Measurements from ENCODE around the gene MKKS. TPM values are rescaled to one million over a fixed set of nuclear protein-coding genes. Genes with fewer than 3 reads are reported as not detected.

The MKKS gene
- total and polyA plus RNA-seq, 10 of the 15 experiments (the other 5 are each of a cell fraction or from before 2014, with no cell fraction given) = 4.3 to 17.9 (median 7.7) TPM

DNA sequence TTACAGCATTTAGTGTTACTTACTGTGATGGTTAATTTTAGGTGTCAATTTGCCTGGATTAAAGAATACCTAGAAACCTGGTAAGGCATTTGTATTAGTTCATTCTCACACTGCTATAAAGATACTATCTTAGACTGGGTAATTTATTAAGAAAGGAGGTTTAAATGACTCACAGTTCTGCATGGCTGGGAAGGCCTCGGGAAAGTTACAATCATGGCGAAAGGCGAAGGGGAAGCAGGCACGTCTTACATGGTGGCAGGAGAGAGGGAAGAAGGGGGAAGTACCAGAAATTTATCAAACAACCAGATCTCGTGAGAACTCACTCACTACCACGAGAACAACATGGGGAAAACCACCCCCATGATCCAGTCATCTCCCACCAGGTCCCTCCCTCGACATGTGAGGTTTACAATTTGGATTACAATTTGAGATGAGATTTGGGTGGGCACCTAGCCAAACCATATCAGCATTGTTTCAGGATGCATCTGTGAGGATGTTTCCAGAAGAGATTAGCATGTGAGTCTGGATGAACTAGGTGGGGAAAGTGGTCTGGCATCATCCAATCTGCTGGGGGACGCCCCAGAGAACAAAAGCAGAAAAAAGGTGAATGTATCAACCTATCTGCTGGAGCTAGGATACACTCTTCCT lies 76.8 kb downstream of the MKKS start:
- Histone ChIP-seq H3K36me3 (ENCODE audit: control insufficient read depth in 2 of 2, insufficient read depth in 2 of 2, low read length in 1 of 2) (no peaks in the 10 kb centered on the region), H3K9me3 (replicated peaks; ENCODE audit: control insufficient read depth, insufficient read depth, low read length) (no peaks in the 10 kb centered on the region; the same call in 2 of the 3 replicates), H3K4me3 (no peak overlapping the region), H3K27ac (ENCODE audit: control insufficient read depth, insufficient read depth) (no peak overlapping the region), H2AFZ (ENCODE audit: control insufficient read depth, low read depth, low read length) (no peak overlapping the region), H3K4me2 (ENCODE audit: control insufficient read depth, insufficient read depth) (no peak overlapping the region), H4K20me1 (ENCODE audit: control insufficient read depth, insufficient read depth) (no peaks in the 10 kb centered on the region), H3K27me3 (replicated peaks in 1 of 2; ENCODE audit: control insufficient read depth in 2 of 2, insufficient read depth in 2 of 2, low read length in 1 of 2) (no peaks in the 10 kb centered on the region), H3K4me1 (ENCODE audit: control insufficient read depth, insufficient read depth, low read length) (no peaks in the 10 kb centered on the region), H3K9ac (ENCODE audit: control insufficient read depth, insufficient read depth, low read length) (no peak overlapping the region), H3K79me2 (ENCODE audit: control insufficient read depth, insufficient read depth, low read length) (no peaks in the 10 kb centered on the region)
- in situ Hi-C loops (cut with MboI) = no loop called here
- DNase-seq (ENCODE audit: low read depth, low spot score) (no peak), ATAC-seq (no peak), FAIRE-seq (no peak)
- no TSS peak for BruUV-seq (replicated peaks)
- RAD21 ChIA-PET (ENCODE audit: unreplicated experiment) = interaction anchor here (1.0 kb wide), 1 partner anchor 40 kb away, joined by 3 read pairs; no protein-coding TSS in a partner anchor
- SMC1A ChIA-PET (ENCODE audit: uncharacterized antibody, unreplicated experiment) = interaction anchor here (0.7 to 8.8 kb wide), 5 partner anchors 8 to 120 kb away, joined by 3 to 103 read pairs (median 6); no protein-coding TSS in a partner anchor
- intact Hi-C loops (cut with micrococcal nuclease; ENCODE audit: unreplicated experiment) = no loop called here
- TF ChIP-seq ETV6 (conservative IDR thresholded peaks at IDR 0.05 in 1 of 2, IDR thresholded peaks at IDR 0.05 in 1 of 2; ENCODE audit: borderline replicate concordance in 1 of 2, low read depth in 1 of 2) (no peak), CTCF (IDR thresholded peaks at IDR 0.05 in 2 of 3, conservative IDR thresholded peaks at IDR 0.05 in 1 of 3; ENCODE audit: control insufficient read depth in 2 of 3, extremely low read depth in 1 of 3, insufficient read depth in 1 of 3, low read depth in 3 of 3, low read length in 3 of 3) (no peak), IKZF2 (IDR thresholded peaks at IDR 0.05) (peak in 1 of 2 experiments; percentile 28; a peak in 1 of 4 replicates), STAT1 (conservative IDR thresholded peaks at IDR 0.05) (no peak), ZBTB33 (IDR thresholded peaks at IDR 0.05) (peak; percentile 45; the same call in 1 of the 2 replicates), TCF3 (IDR thresholded peaks at IDR 0.05; ENCODE audit: borderline replicate concordance, insufficient read depth, low read depth, low read length) (no peak), TARDBP (IDR thresholded peaks at IDR 0.05; ENCODE audit: borderline replicate concordance) (no peak), SUZ12 (IDR thresholded peaks at IDR 0.05; ENCODE audit: unreplicated experiment) (no peak)
- 24% methylated on average over 8 of the region's 8 CpGs for WGBS (ENCODE audit: insufficient coverage, insufficient replicate concordance, low lambda C conversion rate, missing lambda C conversion rate)
- POLR2A ChIA-PET = no interaction called here
- CTCF ChIA-PET = interaction anchor here (0.9 to 1.5 kb wide), 4 partner anchors 8 to 52 kb away, joined by 3 to 7 read pairs (median 4); no protein-coding TSS in a partner anchor

All from GM12878 (cell line).